Activated CD4-positive, alpha-beta memory T cell treated with anti-CD3 and anti-CD28 coated beads for 36 hours (primary cell): ENCODE data around the gene LGR6. TPM values are rescaled to one million over a fixed set of nuclear protein-coding genes. Genes with fewer than 3 reads are reported as not detected.

Experiments
- CTCF ChIA-PET: fragments of 350-600 bp; sonication (Branson Sonifier 250); formaldehyde crosslinking; loops from one replicate; lab custom pipeline; 2021; ENCODE audit warnings: antibody characterized with exemption, inconsistent platforms; lab: Charles Lee
- POLR2A ChIA-PET: fragments of 350-600 bp; sonication (Branson Sonifier 250); formaldehyde crosslinking; loops from one replicate; lab custom pipeline; 2021; ENCODE audit warnings: antibody characterized with exemption; lab: Charles Lee
- DNase-seq: peaks from one replicate; pipeline ENCODE4 v3.0.0-alpha.2; 2020
- H3K27ac Mint-ChIP-seq: one replicate; pipeline ENCODE4 v1.8.0; 2021; ENCODE audit warnings: mixed read lengths
- H3K27me3 Mint-ChIP-seq: one replicate; pipeline ENCODE4 v1.8.0; 2021; ENCODE audit warnings: mixed read lengths
- H3K36me3 Mint-ChIP-seq: one replicate; pipeline ENCODE4 v1.8.0; 2021; ENCODE audit warnings: mixed read lengths
- H3K4me1 Mint-ChIP-seq: one replicate; pipeline ENCODE4 v1.8.0; 2021; ENCODE audit warnings: low read depth, mixed read lengths
- H3K4me3 Mint-ChIP-seq: one replicate; pipeline ENCODE4 v1.8.0; 2021; ENCODE audit warnings: mild to moderate bottlenecking, mixed read lengths
- H3K9me3 Mint-ChIP-seq: one replicate; pipeline ENCODE4 v1.8.0; 2021; ENCODE audit warnings: mixed read lengths
- intact Hi-C: fragments of 100-400 bp; cut with micrococcal nuclease; formaldehyde crosslinking; loops from one replicate; pipeline ENCODE4 v1.15.1; 2023
- total RNA-seq, 2 experiments: library from RNA; stranded (reverse); gene quantifications; one replicate each; pipeline ENCODE4 v1.2.3, GENCODE V29; 2021

The LGR6 gene
- total RNA-seq, 2 experiments from 2014 or later = 0.05 to 0.10 TPM

DNA sequence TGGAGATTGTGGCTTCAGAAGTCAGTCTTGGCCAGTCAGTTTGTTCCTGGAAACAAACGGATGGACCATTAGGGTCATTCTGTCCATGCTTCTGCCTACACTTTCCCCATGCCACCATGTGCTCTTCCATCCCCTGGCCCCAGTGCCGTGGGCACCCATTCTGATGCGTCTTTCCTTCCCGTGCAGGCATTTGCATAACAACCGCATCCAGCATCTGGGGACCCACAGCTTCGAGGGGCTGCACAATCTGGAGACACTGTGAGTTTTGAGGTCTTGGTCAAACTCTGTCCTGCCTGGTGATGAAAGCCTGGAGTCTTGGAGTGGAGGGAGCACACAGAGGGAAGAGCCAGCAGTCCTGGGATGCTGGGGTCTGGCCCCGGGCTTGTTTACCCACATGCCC is 87.0 kb downstream of the LGR6 start:
- ChIA-PET POLR2A (no interaction called here), CTCF (no interaction called here)
- H3K27me3 Mint-ChIP-seq = no peaks in the 10 kb centered on the region
- no peaks in the 10 kb centered on the region for H3K36me3 Mint-ChIP-seq
- DNase-seq = no peak
- no peak overlapping the region for H3K27ac Mint-ChIP-seq
- intact Hi-C loops = no loop called here
- no peaks in the 10 kb centered on the region for H3K9me3 Mint-ChIP-seq
- H3K4me3 Mint-ChIP-seq = no peak overlapping the region
- H3K4me1 Mint-ChIP-seq = peaks cover 13% of the 10 kb centered on the region

- Mint-ChIP-seq H3K36me3 (no peaks in the 10 kb centered on the region), H3K4me3 (no peak overlapping the region), H3K9me3 (no peaks in the 10 kb centered on the region), H3K27me3 (no peaks in the 10 kb centered on the region), H3K4me1 (peaks cover 13% of the 10 kb centered on the region), H3K27ac (no peak overlapping the region)
- DNase-seq = no peak
- ChIA-PET POLR2A (no interaction called here), CTCF (interaction anchor here (1.0 kb wide), 1 partner anchor 35 kb away, joined by 3 read pairs; no protein-coding TSS in a partner anchor)
- intact Hi-C loops = no loop called here
These were observed 87.9 kb downstream of the LGR6 start for GRCh38 chr1:202281316-202282024.

- intact Hi-C loops = no loop called here
- Mint-ChIP-seq H3K27ac (no peak overlapping the region), H3K4me1 (peaks cover 13% of the 10 kb centered on the region), H3K9me3 (no peaks in the 10 kb centered on the region), H3K27me3 (no peaks in the 10 kb centered on the region), H3K4me3 (no peak overlapping the region), H3K36me3 (no peaks in the 10 kb centered on the region)
- DNase-seq = no peak
- POLR2A ChIA-PET = no interaction called here
- CTCF ChIA-PET = interaction anchor here (1.0 kb wide), 1 partner anchor 35 kb away, joined by 3 read pairs; no protein-coding TSS in a partner anchor
These were observed 88.4 kb downstream of the LGR6 start for GRCh38 chr1:202282025-202282371.

DNA sequence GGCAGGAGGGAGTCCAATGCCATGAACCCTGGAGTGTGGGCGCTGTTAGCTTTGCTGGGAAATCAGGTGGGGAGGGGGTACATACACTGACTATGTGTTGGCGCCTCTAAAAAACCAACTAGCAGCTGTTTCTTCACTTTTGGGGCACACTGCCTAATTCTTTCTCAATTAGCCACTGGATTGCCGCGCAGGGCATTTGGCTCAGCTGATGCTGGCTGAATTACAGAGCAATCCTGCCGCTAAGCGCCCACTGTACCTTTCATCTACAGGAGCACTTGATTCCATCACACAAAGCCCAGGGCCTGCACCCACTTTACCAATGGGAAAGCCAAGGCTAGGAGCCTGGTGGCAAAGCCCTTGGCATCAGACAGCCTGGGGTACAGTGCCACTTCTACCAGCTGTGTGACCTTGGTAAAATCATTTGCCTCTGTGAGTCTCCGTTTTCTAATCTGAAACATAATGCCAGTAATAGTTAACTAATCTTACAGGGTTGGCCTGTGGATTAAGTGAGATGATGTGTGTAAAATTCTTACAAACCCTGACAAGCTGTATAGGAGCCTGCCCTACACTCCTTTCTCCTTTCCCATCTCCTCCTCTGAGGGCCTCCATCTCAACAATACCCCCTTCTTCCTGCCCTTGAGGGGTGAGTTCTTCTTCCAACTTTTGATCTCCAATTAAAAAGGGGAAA is 89.1 kb downstream of the LGR6 start:
- no peak for DNase-seq
- Mint-ChIP-seq H3K27me3 (no peaks in the 10 kb centered on the region), H3K4me3 (no peak overlapping the region), H3K36me3 (no peaks in the 10 kb centered on the region), H3K27ac (no peak overlapping the region), H3K9me3 (no peaks in the 10 kb centered on the region), H3K4me1 (peaks cover 13% of the 10 kb centered on the region)
- CTCF ChIA-PET = no interaction called here
- intact Hi-C loops = no loop called here
- POLR2A ChIA-PET = no interaction called here

- intact Hi-C loops = no loop called here
- POLR2A ChIA-PET = no interaction called here
- Mint-ChIP-seq H3K27ac (no peak overlapping the region), H3K4me1 (peaks cover 13% of the 10 kb centered on the region), H3K36me3 (no peaks in the 10 kb centered on the region), H3K4me3 (no peak overlapping the region), H3K9me3 (no peaks in the 10 kb centered on the region), H3K27me3 (no peaks in the 10 kb centered on the region)
- DNase-seq = peak; percentile 16
- CTCF ChIA-PET = no interaction called here
These were observed 89.8 kb downstream of the LGR6 start for GRCh38 chr1:202283379-202283844.

- Mint-ChIP-seq H3K4me1 (peaks cover 13% of the 10 kb centered on the region), H3K27ac (no peak overlapping the region), H3K27me3 (no peaks in the 10 kb centered on the region), H3K4me3 (no peak overlapping the region), H3K9me3 (no peaks in the 10 kb centered on the region), H3K36me3 (no peaks in the 10 kb centered on the region)
- ChIA-PET CTCF (no interaction called here), POLR2A (no interaction called here)
- intact Hi-C loops = no loop called here
- no peak for DNase-seq
These were observed 90.4 kb downstream of the LGR6 start for GRCh38 chr1:202283991-202284390.

GRCh38 chr1:202285908-202286307 is 92.3 kb downstream of the LGR6 start:
- Mint-ChIP-seq H3K4me1 (peaks cover 13% of the 10 kb centered on the region), H3K4me3 (no peak overlapping the region), H3K36me3 (no peaks in the 10 kb centered on the region), H3K27ac (no peak overlapping the region), H3K9me3 (no peaks in the 10 kb centered on the region), H3K27me3 (no peaks in the 10 kb centered on the region)
- intact Hi-C loops = no loop called here
- no peak for DNase-seq
- ChIA-PET CTCF (no interaction called here), POLR2A (no interaction called here)

DNA sequence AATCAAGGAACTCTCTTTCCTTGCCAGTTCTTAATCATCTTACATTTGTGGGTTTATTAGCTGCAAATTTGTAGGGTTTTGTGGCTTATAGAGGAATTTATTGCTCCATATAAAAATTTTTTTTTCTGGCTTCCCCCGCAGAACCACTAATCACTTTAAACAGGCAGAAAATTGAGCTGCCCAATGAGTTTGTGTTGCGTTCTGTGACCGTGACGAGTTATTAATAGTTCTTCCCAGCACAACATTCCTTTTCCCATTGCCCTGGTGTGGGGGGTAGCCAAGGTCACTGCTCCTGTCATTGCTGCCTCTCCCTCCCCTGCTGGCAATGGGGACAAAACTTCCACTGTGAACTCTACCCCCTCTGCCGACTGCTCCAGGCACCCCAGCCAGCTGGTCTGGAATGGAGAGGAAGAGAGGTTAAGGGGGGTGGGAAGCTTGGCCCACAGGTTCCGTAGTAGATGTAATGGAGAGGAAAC is 93.1 kb downstream of the LGR6 start:
- intact Hi-C loops = no loop called here
- POLR2A ChIA-PET = no interaction called here
- no peak overlapping the region for H3K27ac Mint-ChIP-seq
- H3K27me3 Mint-ChIP-seq = no peaks in the 10 kb centered on the region
- H3K36me3 Mint-ChIP-seq = no peaks in the 10 kb centered on the region
- H3K4me3 Mint-ChIP-seq = no peak overlapping the region
- no peak for DNase-seq
- H3K9me3 Mint-ChIP-seq = no peaks in the 10 kb centered on the region
- CTCF ChIA-PET = interaction anchor here (0.9 kb wide), 1 partner anchor 27 kb away, joined by 3 read pairs; no protein-coding TSS in a partner anchor
- H3K4me1 Mint-ChIP-seq = peaks cover 13% of the 10 kb centered on the region

DNA sequence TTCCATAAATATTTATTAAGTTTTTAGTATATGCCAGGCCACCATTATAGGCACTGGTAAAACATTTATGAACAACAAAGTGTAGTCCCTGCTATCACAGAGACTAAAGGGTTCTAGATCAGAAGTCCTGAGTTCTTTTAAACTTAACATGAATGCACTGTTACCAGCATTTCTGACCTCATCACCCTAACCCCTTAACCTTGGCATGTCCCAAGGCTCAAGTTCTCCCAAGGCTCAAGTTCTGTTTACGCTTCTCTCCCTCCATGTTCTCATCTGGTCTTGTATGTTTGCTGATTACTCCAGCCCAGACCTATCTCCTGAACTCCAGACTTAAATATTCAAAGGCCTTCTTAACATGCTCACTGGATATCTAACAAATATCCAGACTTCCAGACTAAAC is 93.6 kb downstream of the LGR6 start:
- POLR2A ChIA-PET = no interaction called here
- Mint-ChIP-seq H3K27me3 (no peaks in the 10 kb centered on the region), H3K27ac (no peak overlapping the region), H3K4me3 (no peak overlapping the region), H3K36me3 (no peaks in the 10 kb centered on the region), H3K4me1 (peaks cover 13% of the 10 kb centered on the region), H3K9me3 (no peaks in the 10 kb centered on the region)
- CTCF ChIA-PET = interaction anchor here (0.9 kb wide), 1 partner anchor 26 kb away, joined by 3 read pairs; no protein-coding TSS in a partner anchor
- intact Hi-C loops = no loop called here
- no peak for DNase-seq

DNA sequence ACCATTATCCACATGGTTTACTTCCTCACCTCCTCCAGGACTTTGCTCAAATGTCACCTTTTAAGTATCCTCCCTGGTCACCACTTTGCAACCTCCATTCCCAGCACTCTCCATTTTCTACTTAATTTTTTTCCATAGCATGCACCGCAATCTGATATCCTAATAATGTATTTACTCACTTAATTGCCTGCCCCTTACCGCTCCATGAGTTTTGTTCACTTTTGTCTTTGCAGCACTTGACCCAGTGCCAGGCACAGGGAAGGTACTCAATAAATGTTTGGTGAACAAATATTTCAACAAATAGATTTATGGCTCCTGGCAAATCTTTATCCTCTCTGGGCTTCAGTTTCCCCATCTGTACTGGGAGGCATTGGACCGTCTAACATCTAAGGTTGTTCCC is 94.6 kb downstream of the LGR6 start:
- Mint-ChIP-seq H3K4me1 (peaks cover 9% of the 10 kb centered on the region), H3K9me3 (no peaks in the 10 kb centered on the region), H3K27me3 (no peaks in the 10 kb centered on the region), H3K4me3 (no peak overlapping the region), H3K27ac (no peak overlapping the region), H3K36me3 (no peaks in the 10 kb centered on the region)
- intact Hi-C loops = no loop called here
- ChIA-PET CTCF (no interaction called here), POLR2A (no interaction called here)
- no peak for DNase-seq

GRCh38 chr1:202289009-202289408 is 95.4 kb downstream of the LGR6 start:
- Mint-ChIP-seq H3K4me3 (no peak overlapping the region), H3K27ac (no peak overlapping the region), H3K36me3 (no peaks in the 10 kb centered on the region), H3K9me3 (no peaks in the 10 kb centered on the region), H3K4me1 (peaks cover 2% of the 10 kb centered on the region), H3K27me3 (no peaks in the 10 kb centered on the region)
- intact Hi-C loops = no loop called here
- ChIA-PET POLR2A (no interaction called here), CTCF (interaction anchor here (0.8 to 1.2 kb wide), 2 partner anchors 96 to 311 kb away, joined by 3 read pairs; no protein-coding TSS in a partner anchor)
- DNase-seq = no peak

DNA sequence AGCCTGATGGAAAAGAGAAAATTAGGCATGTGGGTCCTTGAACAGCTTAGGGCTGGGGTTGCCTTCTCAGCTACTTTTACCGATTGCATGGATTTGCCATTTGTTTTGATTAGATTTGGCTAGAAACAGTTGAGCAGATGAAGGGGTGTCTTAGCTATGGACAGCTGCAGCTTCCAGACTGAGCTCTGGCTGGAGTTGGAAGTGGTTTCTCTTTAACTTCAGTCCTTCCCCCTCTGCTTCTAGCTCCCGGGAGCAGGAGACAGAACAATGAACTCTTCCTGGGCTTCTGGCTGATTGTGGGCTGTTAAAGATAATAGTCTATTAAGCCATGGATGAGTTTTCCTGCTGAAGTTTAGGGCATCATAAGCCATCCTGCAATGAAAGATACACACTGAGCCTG is 97.4 kb downstream of the LGR6 start:
- H3K27ac Mint-ChIP-seq = no peak overlapping the region
- no peaks in the 10 kb centered on the region for H3K27me3 Mint-ChIP-seq
- intact Hi-C loops = no loop called here
- H3K4me1 Mint-ChIP-seq = peaks cover 14% of the 10 kb centered on the region
- no peak for DNase-seq
- CTCF ChIA-PET = interaction anchor here (1.2 kb wide), 2 partner anchors 23 to 26 kb away, joined by 3 to 4 read pairs; no protein-coding TSS in a partner anchor
- H3K9me3 Mint-ChIP-seq = no peaks in the 10 kb centered on the region
- no peaks in the 10 kb centered on the region for H3K36me3 Mint-ChIP-seq
- POLR2A ChIA-PET = no interaction called here
- H3K4me3 Mint-ChIP-seq = no peak overlapping the region
